Fibroblast of skin of abdomen (primary cell): ENCODE data around the gene DPCD.

Experiments used
- DNase-seq: peaks from one replicate; pipeline ENCODE4 v3.0.0-alpha.2; 2013

Gene DPCD

DNA sequence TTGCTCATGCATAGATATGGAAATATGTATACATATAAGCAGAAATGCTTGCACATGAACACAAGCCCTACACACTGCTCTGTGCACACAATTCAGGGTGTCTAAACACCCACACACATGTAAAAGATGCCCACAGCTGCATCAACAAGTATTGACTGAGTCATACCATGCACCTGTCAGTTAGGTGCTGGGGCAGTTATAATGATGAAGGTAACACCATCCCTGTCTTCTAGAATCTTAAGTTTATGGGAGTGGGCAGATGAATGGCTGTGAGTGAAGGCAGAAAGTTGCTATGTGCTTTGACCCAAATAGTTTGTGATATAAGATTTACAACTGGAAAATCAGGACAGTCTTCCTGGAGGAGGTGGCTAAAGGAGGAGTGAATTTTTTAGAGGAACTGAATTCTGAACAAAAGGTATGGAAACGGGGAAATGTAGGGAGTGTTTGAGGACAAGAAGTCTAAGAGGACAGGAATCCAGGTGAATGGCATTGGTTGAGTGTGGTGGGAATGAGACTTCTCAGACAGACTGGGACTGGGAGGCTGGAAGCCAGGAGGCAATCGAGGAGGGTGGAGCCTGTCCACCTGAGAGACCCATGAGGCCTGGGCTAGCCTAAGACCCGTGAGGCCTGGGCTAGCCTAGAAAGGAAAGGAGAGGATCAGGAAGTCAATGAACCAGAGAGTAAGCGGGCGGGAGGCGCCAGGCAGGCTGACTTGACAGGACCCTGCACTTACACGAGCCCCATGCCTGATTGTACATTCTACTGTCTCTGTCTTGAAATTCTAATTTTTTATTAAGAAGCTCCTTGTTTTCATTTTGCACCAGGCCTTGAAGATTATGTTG, 20.7 kb upstream of the DPCD start:
- DNase-seq: no peak

GRCh38 chr10:101568054-101568745, 19.9 kb upstream of the DPCD start:
- no peak for DNase-seq

- no peak for DNase-seq
These were observed 18.8 kb upstream of the DPCD start for GRCh38 chr10:101569323-101569621.

- peak; percentile 61 for DNase-seq
These were observed 18.3 kb upstream of the DPCD start for GRCh38 chr10:101569622-101570427.

DNA sequence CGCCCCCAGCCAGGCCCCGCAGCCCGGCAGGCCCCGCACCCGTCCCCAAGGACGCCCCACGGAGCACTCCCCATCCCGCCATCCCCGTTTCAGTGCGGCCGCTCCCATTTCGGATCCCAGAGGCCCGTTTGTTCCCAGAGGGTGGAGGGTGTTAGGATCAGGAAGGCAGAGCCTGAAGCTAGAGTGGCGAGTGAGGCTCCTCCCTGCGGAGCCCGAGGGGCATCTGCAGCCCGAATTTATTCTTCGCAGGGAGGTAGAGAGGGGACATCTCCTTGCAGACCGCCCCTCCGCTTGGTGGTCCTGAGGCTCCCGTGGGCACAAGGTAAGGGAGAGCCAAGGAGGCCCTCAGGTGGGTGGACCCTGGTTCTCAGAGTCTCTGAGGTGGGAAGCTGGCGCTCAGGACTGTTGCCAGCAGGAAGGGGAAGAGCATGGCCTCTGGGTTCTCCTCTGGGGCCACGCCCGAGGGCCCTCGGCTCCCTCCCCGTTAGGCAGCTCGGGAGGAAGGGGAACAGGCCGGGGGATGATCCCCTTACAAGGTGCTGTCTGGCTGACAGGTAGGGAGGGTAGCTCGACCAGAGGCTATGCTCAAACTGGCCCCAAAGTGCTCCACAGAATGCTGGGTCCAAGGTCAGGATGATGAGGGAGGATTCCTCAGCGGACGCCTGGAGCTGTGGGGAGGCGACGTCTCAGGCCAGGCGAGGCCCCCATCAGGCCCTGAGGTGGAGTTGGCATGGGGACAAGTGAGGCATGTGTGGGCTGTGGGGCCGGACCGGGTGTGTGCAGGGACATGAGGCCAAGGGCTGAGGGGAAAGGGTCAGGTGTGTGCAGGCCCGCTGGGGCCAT, 17.5 kb upstream of the DPCD start:
- DNase-seq: no peak

DNA sequence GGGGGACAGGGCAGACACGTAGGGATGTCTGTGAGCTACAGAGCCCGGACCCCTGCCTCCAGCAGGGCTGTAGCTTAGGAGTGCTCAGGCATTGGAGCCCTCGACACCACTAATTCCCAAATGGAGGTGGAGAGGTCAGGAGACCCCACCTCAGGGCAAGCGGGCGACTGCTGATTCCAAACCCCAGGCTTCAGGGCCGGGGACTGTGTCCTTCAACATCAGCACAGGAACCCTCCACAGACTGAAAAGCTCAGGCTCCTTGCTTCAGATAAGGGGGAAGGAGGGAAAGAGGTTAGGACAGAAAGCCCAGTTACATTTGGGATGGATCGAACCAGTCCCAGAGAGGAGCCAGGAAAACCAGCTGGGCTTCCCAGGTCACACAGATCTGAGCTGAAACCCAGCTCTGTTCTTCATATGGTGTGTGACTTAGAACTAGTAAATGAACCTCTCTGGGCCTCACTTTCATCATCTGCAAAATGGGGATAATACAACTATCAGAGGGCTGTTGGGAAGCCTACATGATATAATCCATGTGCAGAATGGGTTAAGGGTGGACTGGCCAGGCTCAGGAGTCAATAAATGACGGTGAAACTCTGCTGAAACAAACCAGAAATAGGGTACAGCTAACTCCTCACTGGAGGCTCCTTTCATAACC, 16.7 kb upstream of the DPCD start:
- DNase-seq: no peak

- DNase-seq: no peak
These were observed 16.0 kb upstream of the DPCD start for GRCh38 chr10:101572126-101572525.

DNA sequence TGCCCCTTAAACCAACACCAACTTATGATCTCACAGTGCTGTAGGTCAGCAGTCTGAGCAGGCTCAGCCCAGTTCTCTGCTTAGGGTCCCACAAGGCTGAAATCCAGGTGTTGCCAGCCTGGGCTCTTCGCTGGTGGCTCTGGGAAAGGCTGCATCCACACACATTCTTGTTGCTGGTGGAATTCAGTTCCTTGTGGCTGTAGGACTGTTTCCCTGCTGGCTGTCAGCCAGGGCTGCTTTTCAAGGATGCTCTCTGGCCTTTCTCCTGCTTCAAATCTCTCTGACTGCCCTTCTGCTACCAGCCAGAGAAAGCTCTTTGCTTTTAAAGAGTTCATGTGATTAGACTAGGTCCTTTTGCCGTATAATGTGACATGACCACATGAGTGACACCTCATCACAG, 15.3 kb upstream of the DPCD start:
- DNase-seq: no peak

DNA sequence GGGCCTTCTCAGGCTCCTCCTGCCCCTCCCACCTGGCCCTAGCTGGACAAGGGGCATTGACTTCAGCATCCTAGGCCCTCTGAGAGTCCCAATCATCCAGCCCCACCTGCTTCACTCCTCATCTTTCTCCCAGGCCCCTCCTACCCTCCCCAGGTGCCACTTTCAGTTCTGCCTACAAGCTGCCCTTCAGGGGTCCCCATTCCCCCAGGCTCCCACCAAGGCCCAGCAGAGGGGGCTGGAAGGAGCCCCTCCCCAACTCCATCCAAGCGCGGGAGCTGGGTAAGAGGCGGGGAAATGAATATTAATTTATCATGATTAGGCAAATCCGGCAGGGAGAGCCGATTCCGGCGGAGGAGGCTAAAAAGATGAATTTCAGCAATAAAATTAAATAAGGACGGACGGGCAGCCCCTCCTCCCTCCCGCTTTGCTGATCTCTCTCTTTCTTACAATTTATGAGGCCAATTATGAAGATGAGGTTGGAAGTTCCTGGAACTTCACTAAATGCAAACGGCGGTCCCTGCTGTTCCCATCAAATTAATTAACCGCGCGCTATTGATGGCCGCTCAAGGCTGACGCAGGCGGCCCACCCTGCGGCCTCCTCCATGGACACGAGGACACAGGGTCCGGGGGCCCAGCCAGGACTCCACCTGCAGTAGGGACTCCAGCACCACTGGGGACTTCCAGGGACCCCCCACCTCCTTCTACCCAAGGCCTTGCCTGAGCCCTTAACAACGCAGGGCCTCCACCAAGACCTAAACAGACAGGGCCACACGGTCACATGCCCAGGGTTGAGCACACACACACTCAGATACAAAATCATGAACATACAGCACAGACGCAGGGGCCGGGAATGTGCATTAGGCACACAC, 14.0 kb upstream of the DPCD start:
- no peak for DNase-seq

- no peak for DNase-seq
These were observed 13.0 kb upstream of the DPCD start for GRCh38 chr10:101575091-101575490.

GRCh38 chr10:101575580-101576210, 12.4 kb upstream of the DPCD start:
- no peak for DNase-seq

GRCh38 chr10:101576211-101576863, 11.8 kb upstream of the DPCD start:
- DNase-seq: no peak

GRCh38 chr10:101577121-101577871, 10.8 kb upstream of the DPCD start:
- DNase-seq: no peak

DNA sequence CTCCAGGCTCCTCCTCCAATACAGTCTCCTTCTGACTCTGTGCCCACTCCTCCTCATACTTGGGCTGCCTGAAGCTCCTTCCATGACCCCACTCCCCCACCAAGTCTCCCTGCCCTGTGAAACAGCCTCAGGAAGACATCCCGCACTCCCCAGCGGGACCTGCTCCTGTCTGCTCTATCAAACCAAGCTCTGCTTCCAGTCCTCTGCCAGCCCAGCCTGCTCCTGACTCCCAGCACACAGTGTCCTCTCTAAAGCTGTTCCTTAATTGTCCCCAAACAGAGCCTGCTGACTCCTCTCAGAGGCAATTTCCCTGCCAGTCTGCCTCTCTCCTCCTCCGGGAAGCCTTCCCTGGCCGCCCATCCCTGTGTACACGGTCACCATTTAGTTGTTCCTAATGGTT, 9.9 kb upstream of the DPCD start:
- no peak for DNase-seq

- DNase-seq: no peak
These were observed 9.2 kb upstream of the DPCD start for GRCh38 chr10:101578803-101579515.

DNA sequence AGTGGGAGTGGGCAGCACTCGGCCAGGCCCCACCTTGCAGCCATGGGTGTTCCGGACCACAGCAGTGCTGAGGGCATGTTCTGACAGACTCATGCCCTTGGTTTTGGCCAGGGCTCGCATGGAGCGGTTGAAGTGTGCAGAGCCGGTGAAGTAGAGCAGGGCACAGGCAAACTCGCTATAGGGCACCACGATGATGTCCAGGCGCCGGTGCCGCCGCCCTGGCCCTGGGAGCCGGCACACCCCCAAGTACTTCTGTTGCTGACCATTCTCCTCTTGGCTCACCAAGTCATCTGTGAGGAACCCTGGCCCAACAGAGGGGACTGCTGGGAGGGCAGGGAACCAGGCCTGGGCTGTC, 8.6 kb upstream of the DPCD start:
- no peak for DNase-seq

DNA sequence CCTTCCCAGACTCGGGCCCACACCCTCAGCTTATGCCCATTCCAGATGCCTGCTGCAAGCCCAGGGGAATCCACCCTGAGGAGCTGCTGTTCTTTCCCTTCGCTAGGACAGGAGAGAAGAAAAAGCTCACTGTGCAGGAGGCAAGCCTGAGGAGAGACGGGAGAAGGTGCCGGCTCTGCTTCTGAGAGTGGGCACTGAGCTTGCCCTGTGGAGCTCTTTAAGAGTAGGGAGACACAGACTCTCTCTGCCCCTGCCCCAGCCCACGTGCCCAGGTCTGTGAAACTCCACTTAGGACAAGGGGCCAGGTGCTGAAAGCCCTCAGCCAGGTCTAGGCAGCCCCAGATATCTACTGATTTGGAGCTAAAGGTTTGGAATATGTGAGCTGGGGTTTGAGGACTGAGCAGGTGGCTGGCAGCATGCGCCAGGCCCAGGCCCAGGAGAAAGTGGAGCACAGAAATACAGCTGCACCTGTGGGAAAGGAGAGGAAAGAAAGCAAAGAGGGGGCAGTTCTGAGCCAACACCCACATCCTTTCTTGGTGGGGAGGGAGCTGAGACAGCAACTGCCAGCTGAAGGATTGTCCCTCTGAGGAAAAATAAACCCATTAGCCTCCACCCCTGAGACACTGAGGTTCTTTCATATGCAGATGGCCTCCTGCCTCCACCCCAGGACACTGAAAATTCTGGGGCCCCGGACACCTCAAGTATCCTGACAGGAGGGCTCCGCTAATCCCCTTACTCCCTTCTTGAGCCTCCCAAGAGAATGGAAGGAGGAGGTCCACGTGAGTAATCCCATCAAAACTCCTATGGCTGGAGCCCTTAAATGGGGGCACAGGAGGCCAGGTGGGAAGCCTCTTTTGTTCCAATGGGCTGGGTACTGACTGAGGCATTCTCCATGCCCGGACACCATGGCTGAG, 7.4 kb upstream of the DPCD start:
- DNase-seq: no peak
